ENCODE results near the gene CSPG4.

DNA sequence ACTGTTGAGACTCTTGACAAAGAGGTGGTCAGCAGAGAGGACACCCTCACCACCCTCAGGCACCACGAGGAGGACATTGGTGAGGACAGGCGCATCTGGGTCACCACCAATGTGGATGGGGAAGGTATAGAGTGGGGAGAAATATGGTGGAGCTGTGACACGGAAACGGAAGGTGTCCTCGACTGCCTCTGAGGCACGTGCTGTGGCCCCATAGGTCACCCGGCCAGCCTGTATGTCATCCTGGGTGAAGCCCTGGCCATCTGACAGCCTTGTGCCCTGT lies 24.4 kb downstream of the CSPG4 start:
- TF ChIP-seq POLR2AphosphoS5 (IDR thresholded peaks at IDR 0.05; ENCODE audit: borderline replicate concordance, low read depth, low read length) (no peak), EZH2 (IDR thresholded peaks at IDR 0.05) (no peak), FOXP2 (optimal IDR thresholded peaks at IDR 0.05; ENCODE audit: control extremely low read depth, extremely low read length, insufficient read depth) (no peak)
